Spleen (tissue), 11 donors: ENCODE data around the gene WNT7A. TPM values are rescaled to one million over a fixed set of nuclear protein-coding genes. Genes with fewer than 3 reads are reported as not detected.
A peak's percentile ranks its signal among the peaks of the same experiment; 100 is the strongest.

ENCODE experiments used
- DNase-seq: peaks from one replicate; pipeline ENCODE4 v3.0.0-alpha.2; 2020
- H3K27ac ChIP-seq, 8 donors: fragments of 200-600 bp; sonication (generic) in 7 of 8; 1 replicate in 4 of 8; 2 replicates in 4 of 8; pipeline versions ENCODE4 v1.5.0 to v1.8.0; 2016 to 2021; ENCODE audit warnings: inconsistent platforms in 4 of 8, mild to moderate bottlenecking in 4 of 8, moderate library complexity in 1 of 8
- H3K27me3 ChIP-seq, 7 donors: fragments of 200-600 bp; sonication (generic) in 6 of 7; replicated peaks in 1 of 7; 1 replicate in 4 of 7; 2 replicates in 3 of 7; pipeline versions ENCODE4 v1.5.0 to v1.8.0; 2016 to 2021; ENCODE audit warnings: inconsistent platforms in 3 of 7, mild to moderate bottlenecking in 1 of 7
- H3K36me3 ChIP-seq, 6 donors: fragments of 200-600 bp; sonication (generic) in 5 of 6; 1 replicate in 4 of 6; 2 replicates in 2 of 6; pipeline versions ENCODE4 v1.5.0 to v1.8.0; 2016 to 2021; ENCODE audit warnings: inconsistent platforms in 2 of 6
- H3K4me1 ChIP-seq, 6 donors: fragments of 200-600 bp; sonication (generic) in 5 of 6; 1 replicate in 3 of 6; 2 replicates in 3 of 6; pipeline versions ENCODE4 v1.5.0 to v1.8.0; 2016 to 2021; ENCODE audit warnings: inconsistent platforms in 3 of 6
- H3K4me3 ChIP-seq, 8 donors: fragments of 200-600 bp; sonication (generic) in 7 of 8; 1 replicate in 4 of 8; 2 replicates in 4 of 8; pipeline versions ENCODE4 v1.5.0 to v1.8.0; 2016 to 2021; ENCODE audit warnings: inconsistent platforms in 4 of 8, mild to moderate bottlenecking in 4 of 8, moderate library complexity in 2 of 8
- H3K9me3 ChIP-seq, 8 donors: fragments of 200-600 bp; sonication (generic) in 7 of 8; 1 replicate in 4 of 8; 2 replicates in 4 of 8; pipeline versions ENCODE4 v1.5.0 to v1.8.0; 2016 to 2021; ENCODE audit warnings: inconsistent platforms in 4 of 8
- CTCF ChIP-seq, 11 experiments: fragments of 200-600 bp in 7 of 11; fragments of 450-650 bp in 4 of 11; sonication (generic) in 4 of 11; IDR thresholded peaks in 8 of 11; conservative IDR thresholded peaks in 3 of 11; 1 replicate in 7 of 11; 2 replicates in 4 of 11; pipeline versions ENCODE4 v1.4.0 to v1.8.0; 2016 to 2021; ENCODE audit warnings: antibody characterized with exemption in 11 of 11, inconsistent platforms in 4 of 11, mild to moderate bottlenecking in 1 of 11
- POLR2A ChIP-seq, 3 donors: fragments of 450-650 bp; IDR thresholded peaks; one replicate each; pipeline ENCODE4 v1.5.1; 2017; ENCODE audit warnings: antibody characterized with exemption in 3 of 3, mild to moderate bottlenecking in 1 of 3
- POLR2AphosphoS5 ChIP-seq, 3 donors: sonication (generic); formaldehyde crosslinking; IDR thresholded peaks; one replicate each; pipeline ENCODE4 v1.5.1; 2017; ENCODE audit warnings: antibody characterized with exemption in 3 of 3
- WGBS, 5 donors: extraction: QIAGEN DNeasy Blood & Tissue Kit in 3 of 5; methylation state at CpG; one replicate each; pipeline versions ENCODE4 v1.1.5 to v1.1.7; 2013 to 2018; 5-methylcytosine and 5-hydroxymethylcytosine counted together
- intact Hi-C: fragments of 100-400 bp; cut with DNase I; formaldehyde crosslinking; loops from one replicate; pipeline ENCODE4 v1.15.0; 2023; ENCODE audit warnings: low total_unique reads
- polyA plus RNA-seq, 3 donors: library from polyadenylated mRNA; stranded (reverse); fragments of 200-250 nt; gene quantifications; one replicate each; pipeline ENCODE4 v1.2.1, GENCODE V29; 2013
- total RNA-seq, 7 donors: library from RNA; depleted of rRNA in 3 of 7; stranded (reverse); fragments of >200 nt in 3 of 7; fragmentation: NEBNext Ultra II Directional in 4 of 7; extraction: Animal tissue kit (Norgen Biotek cat#: 25700) in 4 of 7; gene quantifications; one replicate each; pipeline versions ENCODE4 v1.1.0 to v1.2.1, GENCODE V29; 2016 to 2021
- donor health status: healthy with polysubstance abuse.
- donor health status: DM: no; HTN: no; CAD: no; lungs with moderate emphysema.
- donor health status: DM: no; HTN: no; CAD: no.
- donor health status: Bipolar disorder and iron deficiency.
- donor health status: healthy.
- donor health status: DM: no; HTN: no; CAD: no.
- donor health status: DM: yes; HTN: yes; CAD: no.

The WNT7A gene
- total and polyA plus RNA-seq, 10 donors = 0.52 to 6.3 (median 2.0) TPM

GRCh38 chr3:13853978-13854296 lies 25.9 kb downstream of the WNT7A start:
- Histone ChIP-seq H3K36me3 (peaks cover 0 to 4% (median 0%) of the 10 kb centered on the region in 6 donors), H3K4me1 (no peaks in the 10 kb centered on the region), H3K27ac (no peak overlapping the region), H3K4me3 (no peak overlapping the region), H3K27me3 (peaks cover 0 to 39% (median 0%) of the 10 kb centered on the region in 7 donors), H3K9me3 (no peaks in the 10 kb centered on the region)
- TF ChIP-seq POLR2A (IDR thresholded peaks at IDR 0.05) (no peak), POLR2AphosphoS5 (IDR thresholded peaks at IDR 0.05) (no peak)
- intact Hi-C loops = no loop called here
- WGBS, 5 donors = 17 to 53% (median 35%) methylated on average over 1 of the region's 1 CpG
- DNase-seq = no peak

- 64 to 80% (median 72%) methylated on average over 11 of the region's 11 CpGs for WGBS, 5 donors
- no peak for TF ChIP-seq POLR2AphosphoS5 (IDR thresholded peaks at IDR 0.05)
- TF ChIP-seq POLR2A (IDR thresholded peaks at IDR 0.05) = no peak
Observed at GRCh38 chr3:13853256-13853977, 26.5 kb downstream of the WNT7A start.

GRCh38 chr3:13852638-13853009 lies 27.2 kb downstream of the WNT7A start:
- 40 to 61% (median 48%) methylated on average over 3 to 4 of the region's 4 CpGs for WGBS, 5 donors
- no peak overlapping the region for H3K4me3 ChIP-seq

More at GRCh38 chr3:13853256-13853977, 26.5 kb downstream of the WNT7A start:
- Histone ChIP-seq H3K27me3 (peaks cover 0 to 36% (median 0%) of the 10 kb centered on the region in 7 donors), H3K9me3 (no peaks in the 10 kb centered on the region), H3K27ac (no peak overlapping the region), H3K4me3 (no peak overlapping the region), H3K4me1 (no peaks in the 10 kb centered on the region), H3K36me3 (peaks cover 0 to 4% (median 0%) of the 10 kb centered on the region in 6 donors)
- intact Hi-C loops = no loop called here
- DNase-seq = peak; percentile 64

GRCh38 chr3:13851997-13852637 lies 27.8 kb downstream of the WNT7A start:
- WGBS, 5 donors = 56 to 68% (median 61%) methylated on average over 14 to 17 of the region's 17 CpGs
- DNase-seq = peak; percentile 44
- Histone ChIP-seq H3K9me3 (no peaks in the 10 kb centered on the region), H3K36me3 (peaks cover 0 to 4% (median 0%) of the 10 kb centered on the region in 6 donors), H3K27ac (no peak overlapping the region), H3K4me3 (no peak overlapping the region), H3K27me3 (peaks cover 0 to 29% (median 0%) of the 10 kb centered on the region in 7 donors), H3K4me1 (peaks cover 0 to 2% (median 0%) of the 10 kb centered on the region in 6 donors)
- intact Hi-C loops = no loop called here
- TF ChIP-seq CTCF (IDR thresholded peaks at IDR 0.05 in 8 of 11, conservative IDR thresholded peaks at IDR 0.05 in 3 of 11) (no peak), POLR2AphosphoS5 (IDR thresholded peaks at IDR 0.05) (no peak), POLR2A (IDR thresholded peaks at IDR 0.05) (no peak)

More at GRCh38 chr3:13852638-13853009, 27.2 kb downstream of the WNT7A start:
- H3K4me1 ChIP-seq = no peaks in the 10 kb centered on the region
- H3K27ac ChIP-seq = no peak overlapping the region
- intact Hi-C loops = no loop called here
- DNase-seq = no peak
- no peaks in the 10 kb centered on the region for H3K9me3 ChIP-seq
- peaks cover 0 to 29% (median 0%) of the 10 kb centered on the region in 7 donors for H3K27me3 ChIP-seq
- H3K36me3 ChIP-seq = peaks cover 0 to 4% (median 0%) of the 10 kb centered on the region in 6 donors
- no peak for TF ChIP-seq CTCF (IDR thresholded peaks at IDR 0.05 in 8 of 11, conservative IDR thresholded peaks at IDR 0.05 in 3 of 11)
- TF ChIP-seq POLR2AphosphoS5 (IDR thresholded peaks at IDR 0.05) = no peak
- TF ChIP-seq POLR2A (IDR thresholded peaks at IDR 0.05) = no peak
